K562 (cell line): Measurements from ENCODE around the gene ADGRB2.

Experiments used
- MED1 ChIP-seq: sonication (generic); formaldehyde crosslinking; IDR thresholded peaks from 2 replicates; pipeline ENCODE4 v1.8.1; 2023; ENCODE audit warnings: missing genetic modification reagents, borderline replicate concordance
- PKNOX1 ChIP-seq: fragments of 450-650 bp; IDR thresholded peaks from 2 replicates; pipeline ENCODE4 v1.6.1; 2016
- ZNF121 ChIP-seq: sonication (generic); formaldehyde crosslinking; conservative IDR thresholded peaks from 2 replicates; pipeline ENCODE4 v1.8.0; 2022; ENCODE audit warnings: missing genetic modification reagents

GRCh38 chr1:31696242-31696641 lies 67.9 kb downstream of the ADGRB2 start:
- TF ChIP-seq PKNOX1 (no peak), ZNF121 (CRISPR knock-in tag) (no peak), MED1 (CRISPR knock-in tag) (no peak)
